Ishikawa (cell line): ENCODE measurements around the gene LGI4.

Experiments used
- CEBPB ChIP-seq: IDR thresholded peaks from 2 replicates; pipeline ENCODE4 v1.6.1; 2012
- EP300 ChIP-seq: IDR thresholded peaks from 2 replicates; pipeline ENCODE4 v1.6.1; 2012; ENCODE audit warnings: borderline replicate concordance
- MAX ChIP-seq: IDR thresholded peaks from 2 replicates; pipeline ENCODE4 v1.6.1; 2012
- NFIC ChIP-seq: IDR thresholded peaks from 2 replicates; pipeline ENCODE4 v1.6.1; 2012
- RAD21 ChIP-seq: IDR thresholded peaks from 2 replicates; pipeline ENCODE4 v1.6.1; 2012; ENCODE audit warnings: low read depth
- REST ChIP-seq: IDR thresholded peaks from 2 replicates; pipeline ENCODE4 v1.6.1; 2012; ENCODE audit warnings: low read depth, mild to moderate bottlenecking
- TAF1 ChIP-seq: IDR thresholded peaks from 2 replicates; pipeline ENCODE4 v1.6.1; 2012; ENCODE audit warnings: low read depth, mild to moderate bottlenecking
- TCF12 ChIP-seq: IDR thresholded peaks from 2 replicates; pipeline ENCODE4 v1.6.1; 2012; ENCODE audit warnings: low read depth
- USF1 ChIP-seq: IDR thresholded peaks from 2 replicates; pipeline ENCODE4 v1.6.1; 2012
- YY1 ChIP-seq: IDR thresholded peaks from 2 replicates; pipeline ENCODE4 v1.6.1; 2012; ENCODE audit warnings: low read depth
- ZBTB7A ChIP-seq: IDR thresholded peaks from 2 replicates; pipeline ENCODE4 v1.6.1; 2012; ENCODE audit warnings: low read depth

GRCh38 chr19:35159606-35160005 lies 24.7 kb upstream of the LGI4 start:
- TF ChIP-seq YY1, result no peak
- no peak for TF ChIP-seq MAX
- no peak for TF ChIP-seq NFIC
- TF ChIP-seq CEBPB, result no peak
- no peak for TF ChIP-seq RAD21
- TF ChIP-seq EP300, result no peak
- no peak for TF ChIP-seq TCF12
- no peak for TF ChIP-seq USF1
- no peak for TF ChIP-seq REST
- TF ChIP-seq ZBTB7A, result no peak
- TF ChIP-seq TAF1, result no peak
